Astrocyte of the cerebellum (primary cell): ENCODE data around the gene TP53.

ENCODE experiments used
- DNase-seq: peaks from one replicate; pipeline ENCODE4 v3.0.0-alpha.2; 2011; ENCODE audit warnings: low read depth
- H3K4me3 ChIP-seq: 2 replicates; pipeline ENCODE4 v1.5.1; 2011; ENCODE audit warnings: mild to moderate bottlenecking, low read depth, low read length, moderate library complexity
- in situ Hi-C: cut with HindIII; loops from 2 replicates; pipeline ENCODE4 v1.10.0; 2017; ENCODE audit warnings: low sequenced_read_pairs
- TF ChIP-seq, protein P1 (sequence below): IDR thresholded peaks from 2 replicates; pipeline ENCODE4 v1.5.1; 2012; ENCODE audit warnings: low read length, low read depth, moderate library complexity, mild to moderate bottlenecking; ENCODE audit errors: missing control alignments

The TP53 gene

DNA sequence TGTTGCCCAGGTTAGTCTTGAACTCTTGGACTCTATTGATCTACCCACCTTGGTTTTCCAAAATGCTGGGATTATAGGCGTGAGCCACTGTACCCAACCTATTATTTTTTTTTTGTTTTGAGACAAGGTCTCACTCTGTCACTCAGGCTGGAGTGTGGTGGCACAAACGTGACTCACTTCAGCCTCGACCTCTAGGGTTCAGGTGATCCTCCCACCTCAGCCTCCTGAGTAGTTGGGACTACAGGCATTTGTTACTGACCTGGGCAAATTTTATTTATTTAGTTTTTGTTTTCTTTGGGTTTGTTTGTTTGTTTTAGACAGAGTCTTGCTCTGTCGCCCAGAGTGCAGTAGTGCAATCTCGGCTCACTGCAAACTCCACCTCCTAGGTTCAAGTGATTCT is 63.6 kb downstream of the TP53 start:
- H3K4me3 ChIP-seq = no peak overlapping the region
- in situ Hi-C loops = no loop called here
- TF ChIP-seq, protein P1, sequence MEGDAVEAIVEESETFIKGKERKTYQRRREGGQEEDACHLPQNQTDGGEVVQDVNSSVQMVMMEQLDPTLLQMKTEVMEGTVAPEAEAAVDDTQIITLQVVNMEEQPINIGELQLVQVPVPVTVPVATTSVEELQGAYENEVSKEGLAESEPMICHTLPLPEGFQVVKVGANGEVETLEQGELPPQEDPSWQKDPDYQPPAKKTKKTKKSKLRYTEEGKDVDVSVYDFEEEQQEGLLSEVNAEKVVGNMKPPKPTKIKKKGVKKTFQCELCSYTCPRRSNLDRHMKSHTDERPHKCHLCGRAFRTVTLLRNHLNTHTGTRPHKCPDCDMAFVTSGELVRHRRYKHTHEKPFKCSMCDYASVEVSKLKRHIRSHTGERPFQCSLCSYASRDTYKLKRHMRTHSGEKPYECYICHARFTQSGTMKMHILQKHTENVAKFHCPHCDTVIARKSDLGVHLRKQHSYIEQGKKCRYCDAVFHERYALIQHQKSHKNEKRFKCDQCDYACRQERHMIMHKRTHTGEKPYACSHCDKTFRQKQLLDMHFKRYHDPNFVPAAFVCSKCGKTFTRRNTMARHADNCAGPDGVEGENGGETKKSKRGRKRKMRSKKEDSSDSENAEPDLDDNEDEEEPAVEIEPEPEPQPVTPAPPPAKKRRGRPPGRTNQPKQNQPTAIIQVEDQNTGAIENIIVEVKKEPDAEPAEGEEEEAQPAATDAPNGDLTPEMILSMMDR = no peak
- DNase-seq = no peak

DNA sequence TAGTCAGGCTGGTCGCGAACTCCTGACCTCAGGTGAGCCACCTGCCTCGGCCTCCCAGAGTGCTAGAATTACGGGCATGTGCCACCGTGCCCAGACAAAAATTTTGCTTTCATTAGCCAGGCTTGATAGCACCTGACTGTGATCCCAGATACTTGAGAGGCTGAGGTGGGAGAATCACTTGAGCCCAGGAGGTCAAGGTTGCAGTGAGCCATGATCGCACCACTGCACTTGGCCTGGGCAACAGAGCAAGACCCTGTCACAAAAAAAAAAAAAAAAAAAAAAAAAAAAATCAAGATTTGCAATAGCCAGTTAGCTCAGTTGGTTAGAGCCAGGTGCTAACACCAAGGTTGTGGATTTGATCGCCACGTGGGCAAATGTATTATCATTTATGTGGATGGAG is 66.5 kb downstream of the TP53 start:
- no peak for DNase-seq
- TF ChIP-seq, protein P1 = no peak
- H3K4me3 ChIP-seq = no peak overlapping the region
- in situ Hi-C loops = no loop called here

DNA sequence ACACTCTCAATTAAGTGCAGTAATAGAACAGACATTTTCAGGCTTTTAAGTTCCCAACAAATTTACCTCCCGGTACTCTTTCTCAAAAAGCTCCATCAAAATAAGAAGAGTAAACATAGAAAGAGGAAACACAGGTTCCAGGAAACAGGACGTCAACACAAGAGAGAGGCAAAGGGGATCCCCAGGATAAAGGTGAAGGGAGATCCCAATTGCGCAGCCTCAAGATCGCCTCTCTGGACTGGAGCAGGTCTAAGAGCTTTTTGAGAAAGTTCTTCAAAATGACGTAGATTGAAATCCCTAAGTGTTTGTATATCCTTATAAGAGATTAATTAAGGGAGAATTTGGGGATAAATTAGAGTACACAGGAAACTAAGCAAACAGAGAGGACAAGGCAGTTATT is 68.7 kb downstream of the TP53 start:
- TF ChIP-seq, protein P1 = no peak
- DNase-seq = no peak
- in situ Hi-C loops = no loop called here
- no peak overlapping the region for H3K4me3 ChIP-seq
